Measurements from ENCODE around the gene TMEM51.
"Not testable (repeated sequence)": the region's sequence is repeated elsewhere in the genome, so short reads cannot be mapped to it uniquely, and the experiment has no call there.

Gene TMEM51

DNA sequence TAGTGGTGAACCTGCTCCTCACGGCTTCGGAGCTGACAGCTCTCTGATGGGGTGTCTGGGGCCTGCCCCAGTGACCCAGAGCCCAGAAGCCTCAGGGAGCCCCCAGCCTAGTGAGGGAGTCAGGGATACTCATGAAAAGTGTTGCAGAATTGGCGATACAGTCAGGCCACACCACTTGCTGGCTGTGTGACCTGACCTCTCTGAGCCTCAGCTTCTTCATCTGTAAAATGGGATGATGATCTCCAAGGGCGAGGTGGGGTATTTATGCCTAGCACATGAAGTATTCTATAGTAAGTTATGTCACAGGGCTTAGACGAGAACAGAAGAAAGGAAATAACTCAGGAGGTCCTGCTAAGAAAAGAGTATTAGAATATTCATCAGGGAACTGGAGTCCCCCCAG lies 1.6 kb downstream of the TMEM51 start:
- no peak for DNase-seq

- DNase-seq: no peak
These were observed 2.6 kb downstream of the TMEM51 start for GRCh38 chr1:15155888-15156741.

- DNase-seq: no peak
These were observed 3.3 kb downstream of the TMEM51 start for GRCh38 chr1:15156807-15157380.

- DNase-seq: no peak
These were observed 4.2 kb downstream of the TMEM51 start for GRCh38 chr1:15157524-15158399.

GRCh38 chr1:15158506-15159165 lies 5.1 kb downstream of the TMEM51 start:
- DNase-seq: no peak

DNA sequence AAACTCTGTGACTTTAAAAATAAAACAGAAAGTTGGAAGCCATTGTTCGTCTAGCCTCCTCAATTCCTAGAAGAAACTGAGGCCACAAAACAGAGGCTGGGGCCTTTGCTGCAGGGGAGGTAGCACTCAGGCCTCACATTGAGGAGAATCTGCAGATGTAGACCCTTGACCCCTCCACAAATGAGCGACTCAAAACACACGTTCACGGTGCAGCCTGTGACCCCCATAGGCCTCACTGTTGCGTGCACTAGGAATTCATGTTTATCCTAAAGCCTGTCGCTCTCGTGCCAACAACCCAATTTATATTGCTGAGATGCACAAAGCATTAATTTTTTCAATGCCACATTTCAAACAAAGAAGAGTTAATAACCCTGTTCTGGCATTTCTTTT lies 5.6 kb downstream of the TMEM51 start:
- no peak for DNase-seq

GRCh38 chr1:15160626-15161025 lies 7.1 kb downstream of the TMEM51 start:
- DNase-seq: no peak

DNA sequence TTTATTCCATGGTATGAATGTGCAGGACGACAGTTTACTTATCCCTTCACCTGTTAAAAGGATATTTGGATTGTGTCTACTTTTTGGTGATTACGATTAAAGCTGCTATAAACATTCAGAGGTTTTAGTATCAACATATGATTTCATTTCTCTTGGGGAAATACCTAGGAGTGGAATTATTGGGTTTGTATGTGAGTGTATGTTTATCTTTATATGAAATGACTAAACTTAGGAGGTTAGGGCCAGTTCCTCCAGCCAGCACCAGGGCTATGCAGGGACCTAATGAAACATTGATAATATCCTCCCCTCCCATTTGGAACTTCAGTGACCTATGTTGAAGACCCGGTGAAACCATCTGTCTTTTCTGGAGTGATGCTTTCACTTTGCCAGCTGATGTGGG lies 13.8 kb downstream of the TMEM51 start:
- no peak for DNase-seq

GRCh38 chr1:15168479-15168878 lies 14.9 kb downstream of the TMEM51 start:
- no peak for DNase-seq

DNA sequence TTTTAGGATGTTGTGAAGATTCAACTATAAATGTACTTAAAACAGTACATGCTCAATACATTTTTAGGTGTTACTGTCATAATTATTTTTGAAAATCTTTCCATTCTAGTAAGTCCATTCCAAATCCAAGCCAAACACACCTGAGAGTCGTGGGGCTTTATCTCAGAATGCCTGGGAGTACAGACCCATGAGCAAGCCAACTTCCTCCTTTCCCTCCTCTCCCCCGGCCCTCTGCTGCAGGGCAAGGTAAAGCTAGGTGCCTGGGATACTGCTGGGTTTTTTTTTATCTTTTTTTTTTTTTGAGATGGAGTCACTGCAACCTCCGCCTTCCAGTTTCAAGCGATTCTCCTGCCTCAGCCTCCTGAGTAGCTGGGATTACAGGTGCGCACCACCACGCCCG lies 16.5 kb downstream of the TMEM51 start:
- DNase-seq: no peak

- DNase-seq: no peak
These were observed 17.8 kb downstream of the TMEM51 start for GRCh38 chr1:15171271-15171908.

- DNase-seq: no peak
These were observed 19.1 kb downstream of the TMEM51 start for GRCh38 chr1:15172405-15173259.

DNA sequence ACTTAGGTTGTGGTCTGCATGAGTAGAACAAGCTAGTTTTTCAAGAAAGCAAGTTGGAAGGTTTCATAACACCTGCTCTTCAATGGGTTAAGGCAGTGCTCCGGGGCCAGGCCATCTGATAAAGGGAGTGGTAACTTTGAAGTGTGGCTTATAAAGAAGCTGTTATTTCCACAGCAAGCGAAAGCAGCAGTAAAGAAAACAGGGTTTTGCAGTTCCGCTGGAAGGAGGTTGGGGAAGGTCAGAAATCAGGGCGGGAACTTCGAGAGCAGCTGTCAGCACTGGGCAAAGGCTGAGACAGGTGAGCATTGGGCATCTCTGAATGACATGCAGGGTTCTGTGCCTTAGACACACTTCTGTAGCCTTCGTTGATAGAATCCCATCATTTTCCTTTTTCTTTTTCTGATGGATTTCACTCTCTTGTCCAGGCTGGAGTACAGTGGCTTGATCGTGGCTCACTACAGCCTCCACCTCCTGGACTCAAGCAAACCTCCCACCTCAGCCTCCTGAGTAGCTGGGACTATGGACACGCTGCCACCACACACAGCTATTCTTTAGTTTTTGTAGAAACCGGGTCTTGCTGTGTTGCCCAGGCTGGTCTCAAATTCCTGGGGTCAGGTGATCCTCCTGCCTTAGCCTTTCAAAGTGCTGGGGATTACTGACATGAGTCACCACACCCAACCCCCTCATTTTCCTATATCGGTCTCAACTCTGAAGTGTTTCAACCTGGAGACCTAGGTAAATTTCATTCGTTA lies 20.5 kb downstream of the TMEM51 start:
- no peak for DNase-seq

DNA sequence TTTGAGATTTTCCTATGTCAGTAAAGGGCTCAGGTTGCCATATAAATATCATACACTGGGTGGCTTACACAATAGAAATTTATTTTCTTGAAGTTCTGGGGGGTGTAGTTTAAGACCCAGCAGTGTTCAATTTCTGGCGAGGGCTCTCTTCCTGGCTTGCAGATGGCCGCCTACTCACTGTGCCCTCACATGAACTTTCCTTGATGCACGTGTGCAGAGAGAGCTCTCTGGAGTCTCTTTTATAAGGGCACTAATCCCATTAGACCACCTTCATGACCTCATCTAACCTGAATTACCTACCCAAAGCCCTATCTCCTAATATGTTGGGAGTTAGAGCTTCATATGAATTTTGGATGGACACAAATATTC lies 21.1 kb downstream of the TMEM51 start:
- no peak for DNase-seq

- not testable (repeated sequence) for DNase-seq
These were observed 22.0 kb downstream of the TMEM51 start for GRCh38 chr1:15175324-15176094.

DNA sequence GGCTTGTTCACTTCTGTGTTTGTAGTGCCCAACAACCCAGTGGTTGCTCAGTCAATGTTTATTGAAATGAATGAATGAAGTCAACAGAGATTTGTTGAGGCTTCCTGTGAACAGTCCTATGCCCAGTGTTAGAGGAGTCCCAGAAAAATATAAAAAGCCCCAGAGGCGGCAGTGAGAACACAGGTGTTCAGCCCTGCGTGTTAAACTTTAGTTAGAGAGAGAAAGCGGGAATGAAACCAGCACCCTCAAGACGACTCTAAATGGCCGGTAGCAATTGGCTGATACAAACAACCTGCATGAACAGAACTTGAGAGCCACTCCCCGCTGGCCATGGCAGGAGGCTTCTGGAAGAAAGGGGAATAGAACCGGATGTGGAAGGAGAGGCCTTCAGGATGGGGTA lies 22.6 kb downstream of the TMEM51 start:
- no peak for DNase-seq

DNA sequence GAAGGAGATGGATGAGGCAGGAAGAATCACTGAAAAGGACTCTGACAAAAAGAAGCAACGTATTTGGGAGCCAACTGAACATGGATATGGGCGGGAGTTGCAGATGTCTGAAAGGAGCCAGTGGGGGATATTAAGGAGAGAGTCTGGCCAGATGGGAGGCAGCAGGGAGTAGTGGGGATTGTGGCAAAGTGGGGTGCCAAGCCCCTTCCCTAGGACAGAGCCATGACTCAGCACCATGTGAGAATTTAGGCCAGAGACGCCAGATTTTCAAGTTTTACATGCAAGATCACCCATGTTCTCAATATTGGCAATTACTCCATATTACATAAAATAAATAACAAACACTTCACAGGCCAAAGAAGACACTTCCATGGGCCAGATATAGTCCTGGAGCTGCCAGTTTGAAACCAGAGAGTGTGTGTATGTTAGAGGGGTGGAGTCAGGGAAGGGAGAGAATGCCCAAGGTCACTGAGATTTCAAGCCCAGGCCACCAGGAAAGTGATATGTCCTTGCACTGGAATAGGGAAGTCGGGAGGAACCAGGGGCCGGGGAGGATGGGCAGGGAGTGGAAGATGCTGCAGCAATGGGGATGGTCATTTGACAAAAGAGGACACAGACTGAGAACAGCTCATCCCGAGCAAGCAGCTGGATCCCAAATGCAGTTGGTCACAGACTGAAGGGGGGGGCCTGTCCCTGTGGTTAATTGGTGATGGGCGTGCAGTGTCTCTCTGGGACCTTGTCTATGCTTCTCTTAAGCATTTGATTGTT lies 23.5 kb downstream of the TMEM51 start:
- DNase-seq: no peak

GRCh38 chr1:15177710-15178166 lies 24.2 kb downstream of the TMEM51 start:
- DNase-seq: no peak
